CD1c-positive myeloid dendritic cell (primary cell): ENCODE results near the gene TARBP1.

ENCODE experiments used
- DNase-seq: peaks from one replicate; pipeline ENCODE4 v3.0.0-alpha.2; 2016; ENCODE audit errors: extremely low spot score

TARBP1 gene

DNA sequence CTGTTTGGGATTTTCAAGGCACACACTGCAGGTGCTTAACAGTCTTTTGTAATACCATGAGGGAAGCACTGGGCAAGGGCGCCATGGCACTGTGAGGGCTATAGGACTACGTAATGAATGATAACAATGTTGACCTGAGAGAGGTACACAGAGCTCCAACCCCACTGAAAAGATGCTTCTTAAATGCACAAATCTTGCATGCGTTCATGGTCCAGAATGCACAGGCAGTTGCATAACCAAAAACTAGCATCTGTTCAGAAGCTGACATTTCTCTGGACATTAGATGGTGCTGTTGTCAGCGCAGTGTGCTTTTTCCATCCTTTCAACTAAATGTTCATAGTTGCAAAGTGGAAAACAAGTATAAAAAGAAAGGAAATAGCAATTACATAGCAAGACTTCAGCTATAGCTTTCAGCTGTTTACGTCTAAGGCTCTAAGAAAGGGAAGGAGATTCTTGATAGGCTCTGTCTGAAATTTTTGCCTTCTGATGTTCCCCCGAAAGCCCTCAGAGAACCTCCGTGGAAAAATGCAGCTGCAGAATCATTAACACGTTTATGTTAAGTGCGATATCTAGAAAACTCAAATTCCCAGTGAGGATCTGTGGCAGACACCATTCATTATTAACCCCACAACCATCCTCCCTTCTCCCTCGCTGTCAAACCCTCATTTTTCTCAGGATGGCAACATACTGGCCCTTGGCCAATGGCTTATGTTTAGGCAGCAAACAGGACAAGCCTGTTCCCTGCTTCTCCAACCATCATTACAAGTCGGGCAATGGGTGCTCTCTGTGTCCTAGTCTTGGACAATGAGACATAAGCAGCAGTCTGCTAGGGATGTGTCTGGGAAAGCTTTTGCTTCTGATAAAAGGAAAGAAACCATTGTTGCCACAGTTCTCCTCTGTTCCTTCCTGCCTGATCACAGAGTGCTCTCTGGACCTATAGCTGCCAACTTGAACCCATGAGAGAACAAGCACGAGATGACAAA lies 8.2 kb upstream of the TARBP1 start:
- DNase-seq: peak; percentile 59

DNA sequence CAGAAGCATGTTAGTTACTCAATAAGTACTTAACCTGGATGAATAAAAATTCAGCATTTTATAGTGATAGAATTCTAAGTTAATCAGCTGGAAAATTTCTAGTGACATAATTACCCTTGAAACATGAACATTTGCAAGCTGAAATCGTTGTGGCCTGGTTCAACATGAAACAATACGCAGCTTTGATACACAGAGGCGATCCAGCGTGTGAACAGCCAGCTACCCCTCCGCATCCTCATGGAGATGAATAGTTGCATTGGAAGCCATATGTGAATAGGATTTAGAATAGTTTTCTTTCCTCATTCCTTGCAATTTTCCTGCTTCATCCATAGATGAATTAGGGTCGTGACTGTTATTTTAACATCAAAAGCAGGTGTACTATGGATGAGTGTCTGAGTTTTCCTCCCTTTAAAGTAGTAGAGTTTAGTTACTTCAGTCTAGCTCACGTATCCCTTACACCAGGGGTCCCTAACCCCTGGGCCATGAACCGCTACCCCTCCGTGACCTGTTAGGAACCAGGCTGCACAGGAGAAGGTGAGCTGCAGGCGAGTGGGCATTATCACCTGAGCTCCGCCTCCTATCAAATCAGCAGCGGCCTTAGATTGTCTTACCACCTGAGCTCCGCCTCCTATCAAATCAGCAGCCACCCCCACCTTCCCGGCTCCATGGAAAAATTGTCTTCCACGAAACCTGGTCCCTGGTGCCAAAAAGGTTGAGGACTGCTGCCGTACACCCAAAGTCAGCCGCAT lies 6.2 kb upstream of the TARBP1 start:
- no peak for DNase-seq

DNA sequence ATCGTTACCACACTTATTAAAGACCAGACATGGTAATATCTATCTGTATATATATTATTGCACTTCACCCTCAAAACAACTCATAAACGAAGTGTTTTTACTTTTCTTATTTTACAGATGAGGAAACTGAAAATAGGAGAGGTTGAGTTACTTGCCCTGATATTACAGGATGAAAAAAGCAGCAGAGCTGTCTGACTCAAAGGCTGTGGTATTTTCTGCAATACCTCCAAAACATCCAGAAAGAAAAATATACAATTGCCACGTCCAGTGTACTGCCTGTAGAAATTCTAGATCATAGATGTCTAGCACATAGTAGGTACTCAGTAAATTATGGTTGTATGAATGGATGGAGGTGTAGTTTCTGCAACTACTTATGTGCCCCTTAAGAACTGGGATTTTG lies 5.2 kb upstream of the TARBP1 start:
- DNase-seq: no peak

DNA sequence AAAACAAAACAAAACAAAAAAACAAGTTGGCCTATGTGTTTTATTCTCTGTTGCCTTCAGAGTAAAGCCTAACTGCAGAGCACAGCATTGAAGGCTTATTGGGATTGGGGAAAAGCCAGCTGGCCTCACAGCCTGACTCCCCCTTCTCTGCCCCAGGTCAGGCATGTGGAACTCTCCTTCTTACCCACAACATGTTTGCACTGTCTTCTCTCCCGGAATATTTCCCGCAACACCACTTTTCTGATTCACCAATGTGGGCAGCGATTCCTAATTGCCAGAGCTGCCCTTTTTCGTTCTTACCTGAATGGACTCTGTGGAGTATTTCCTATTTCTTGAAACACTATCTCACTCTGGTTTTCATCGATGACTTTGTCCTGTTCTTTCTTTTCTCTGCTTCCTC lies 2.8 kb upstream of the TARBP1 start:
- DNase-seq: no peak

DNA sequence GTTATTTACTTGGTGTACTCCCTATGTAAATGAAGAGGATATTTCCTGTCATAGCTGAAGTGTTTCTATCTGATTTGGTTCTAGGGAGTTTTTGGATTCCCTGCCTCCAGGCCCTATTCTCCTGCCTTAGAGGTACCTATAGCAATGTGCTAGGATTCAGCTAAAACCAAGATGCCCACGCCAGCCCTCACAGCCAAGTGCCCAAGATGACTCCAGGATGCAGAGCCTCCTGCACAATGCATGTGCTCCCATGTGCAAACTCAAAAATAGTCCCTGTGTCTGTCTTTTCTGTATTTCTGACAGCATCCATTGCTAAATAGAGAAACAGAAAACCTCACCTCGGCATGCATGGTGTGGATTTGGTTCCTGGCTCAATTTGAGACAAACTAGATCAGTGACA lies 887 bp upstream of the TARBP1 start:
- no peak for DNase-seq

DNA sequence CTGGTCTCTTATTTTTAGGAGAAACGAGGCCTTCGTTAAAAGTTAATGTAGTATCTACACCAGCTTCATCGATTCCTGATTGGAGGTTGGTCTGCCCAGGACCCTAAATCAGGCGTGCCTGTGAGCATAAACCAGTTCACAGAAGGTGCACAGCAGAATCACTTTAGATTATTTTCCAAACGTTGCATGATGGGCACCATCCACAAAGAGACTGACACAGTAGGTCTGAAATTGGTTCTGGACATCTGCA lies 256 bp upstream of the TARBP1 start:
- DNase-seq: no peak

DNA sequence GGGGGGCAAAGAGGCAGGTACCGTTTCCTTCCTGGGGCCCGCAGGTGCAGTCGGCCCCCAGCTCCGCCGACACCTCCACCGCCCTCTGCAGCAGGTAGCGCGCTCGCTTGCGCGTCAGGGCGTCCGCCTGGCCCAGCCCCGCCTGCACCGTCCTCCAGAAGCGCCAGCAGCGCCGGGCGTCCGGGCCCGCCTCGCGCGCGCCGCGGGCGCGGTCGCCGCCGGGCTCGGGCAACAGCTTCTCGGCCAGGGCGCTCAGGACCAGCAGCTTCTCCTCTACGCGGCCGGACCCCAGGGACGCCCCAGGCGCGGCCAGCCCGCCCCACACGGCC lies 863 bp downstream of the TARBP1 start:
- DNase-seq: no peak

DNA sequence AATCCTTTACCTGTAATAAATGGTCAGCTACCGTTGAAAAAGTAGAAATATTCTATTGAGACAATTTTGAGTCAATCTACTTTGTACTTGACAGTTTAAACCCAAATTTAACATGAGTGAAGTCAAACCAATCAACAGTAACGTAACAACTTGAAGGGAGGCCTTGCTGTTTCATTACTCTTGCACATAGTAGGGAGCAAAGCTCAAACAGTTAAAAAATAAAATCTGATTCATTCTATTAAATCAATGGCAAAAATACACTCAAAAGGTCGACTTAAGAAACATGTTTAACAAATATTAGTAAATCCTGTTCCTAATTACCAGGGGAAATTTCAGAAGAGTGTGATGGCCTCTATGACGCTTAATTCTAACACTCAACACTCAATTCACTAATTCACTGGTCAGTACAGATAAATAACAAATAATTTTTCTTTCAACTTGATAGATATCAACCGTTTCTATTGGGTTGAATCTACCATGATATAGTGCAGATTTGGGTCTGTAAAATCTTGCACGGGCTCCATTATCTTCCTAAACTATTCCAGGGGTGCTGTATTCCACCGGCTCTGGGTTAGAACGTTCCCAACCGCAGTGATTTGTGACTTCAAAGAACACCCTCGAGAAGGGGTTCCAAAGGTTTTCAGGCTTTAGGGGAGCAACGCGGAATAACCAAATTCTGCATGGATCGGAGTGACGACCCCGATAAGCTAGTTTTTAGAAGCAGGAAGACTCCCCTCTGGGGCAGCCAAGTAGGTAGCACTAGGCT lies 1.4 kb downstream of the TARBP1 start:
- DNase-seq: no peak

DNA sequence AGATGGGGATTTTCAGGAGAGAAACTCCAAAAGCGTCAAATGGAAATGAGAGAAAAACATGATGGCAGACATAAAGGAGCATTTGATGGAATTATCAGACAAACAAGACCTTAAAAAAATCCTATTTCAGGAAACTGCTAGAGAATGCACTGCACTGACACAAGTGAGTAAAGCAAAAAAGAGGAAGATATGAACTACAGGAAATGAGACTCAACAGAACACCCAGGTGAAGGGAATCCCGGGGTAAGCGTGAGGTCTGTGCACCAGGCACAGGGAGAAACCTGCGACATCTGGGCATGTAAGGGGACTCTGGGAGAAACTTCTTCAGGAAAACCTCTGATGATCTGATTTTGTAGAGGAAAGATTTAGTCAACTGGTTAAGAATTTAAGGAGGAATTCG lies 2.8 kb downstream of the TARBP1 start:
- peak; percentile 36 for DNase-seq

DNA sequence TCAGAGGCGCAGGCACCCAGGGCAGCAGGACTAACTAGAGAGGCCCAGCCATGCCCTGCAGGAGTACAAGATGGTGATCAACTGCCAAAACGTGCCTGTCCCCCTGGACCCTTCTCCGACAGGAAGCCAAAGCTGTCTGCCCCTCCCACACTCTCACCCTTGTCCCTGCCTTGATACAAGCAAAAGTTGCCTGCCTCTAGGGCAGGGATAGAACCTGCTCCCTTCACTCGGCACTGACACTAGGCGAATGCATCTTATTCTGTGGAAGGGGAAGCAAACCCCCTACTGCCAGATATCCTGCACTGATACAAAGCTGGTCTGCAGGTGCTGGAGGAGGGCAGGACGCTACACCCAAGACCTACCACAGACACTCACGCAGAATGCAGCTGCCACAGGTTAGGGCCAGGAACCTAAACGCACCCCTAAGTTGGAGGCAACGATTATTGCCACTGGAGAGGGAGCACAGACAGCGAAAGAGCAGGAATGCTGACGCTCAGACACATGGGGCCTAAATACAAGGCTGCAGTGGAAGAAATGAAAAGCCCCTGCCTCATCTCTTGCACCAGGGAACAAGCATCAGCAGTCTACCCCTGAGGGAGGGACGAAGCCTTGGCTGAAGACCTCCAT lies 3.7 kb downstream of the TARBP1 start:
- no peak for DNase-seq

DNA sequence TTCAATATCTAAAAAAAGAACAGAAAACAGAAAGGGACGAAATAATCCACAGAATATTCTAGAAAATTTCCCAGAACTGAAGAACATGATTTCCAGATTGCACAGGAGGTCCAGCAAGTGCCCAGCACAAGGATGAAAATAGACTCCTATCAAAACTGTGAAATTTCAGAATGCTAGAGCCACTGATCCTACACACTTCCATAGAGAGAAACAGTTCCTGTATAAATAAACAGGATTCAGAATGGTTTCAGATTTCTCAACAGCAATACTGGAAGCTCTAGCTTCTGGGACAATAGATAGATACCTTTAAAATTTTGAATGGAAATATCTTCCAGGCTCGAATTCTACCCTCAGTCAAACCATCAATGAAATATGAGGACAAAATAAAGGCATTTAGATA lies 4.6 kb downstream of the TARBP1 start:
- DNase-seq: no peak

DNA sequence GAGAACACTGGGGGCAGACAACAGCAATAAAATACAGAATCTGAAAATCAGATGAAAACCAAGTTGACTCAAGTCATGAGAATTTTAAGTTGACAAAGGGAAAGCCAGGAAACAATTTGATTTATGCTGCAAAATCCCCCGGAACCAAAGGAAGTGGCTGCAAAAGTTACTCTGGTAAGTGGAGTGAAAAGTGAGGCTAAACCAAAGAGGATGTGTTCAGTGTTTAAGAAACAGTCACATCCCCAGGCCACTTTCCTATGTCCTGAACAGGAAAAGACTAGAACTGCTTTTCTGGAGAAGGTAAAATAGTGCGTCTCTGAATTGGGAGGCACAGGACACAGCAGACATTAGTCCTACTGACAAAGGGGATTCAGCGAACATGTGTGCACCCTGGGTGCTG lies 5.9 kb downstream of the TARBP1 start:
- no peak for DNase-seq

DNA sequence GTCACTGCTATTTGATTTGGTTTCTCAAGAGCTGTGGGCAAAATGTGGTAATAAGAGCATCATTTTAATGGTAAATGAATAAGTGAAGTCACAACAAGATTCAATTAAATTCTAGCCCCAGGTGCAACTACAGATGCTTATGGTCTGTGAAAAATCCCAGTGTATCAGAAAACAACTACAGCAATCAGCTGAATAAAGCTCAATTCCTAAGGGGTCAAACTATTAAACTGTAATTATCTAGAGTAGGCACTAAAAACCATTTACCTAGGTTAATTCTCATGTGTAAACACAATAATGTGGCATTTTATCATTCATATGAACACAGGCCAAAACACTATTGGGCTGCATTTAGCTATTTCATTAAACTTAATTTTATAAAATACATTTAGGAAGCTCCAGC lies 9.6 kb downstream of the TARBP1 start:
- no peak for DNase-seq

DNA sequence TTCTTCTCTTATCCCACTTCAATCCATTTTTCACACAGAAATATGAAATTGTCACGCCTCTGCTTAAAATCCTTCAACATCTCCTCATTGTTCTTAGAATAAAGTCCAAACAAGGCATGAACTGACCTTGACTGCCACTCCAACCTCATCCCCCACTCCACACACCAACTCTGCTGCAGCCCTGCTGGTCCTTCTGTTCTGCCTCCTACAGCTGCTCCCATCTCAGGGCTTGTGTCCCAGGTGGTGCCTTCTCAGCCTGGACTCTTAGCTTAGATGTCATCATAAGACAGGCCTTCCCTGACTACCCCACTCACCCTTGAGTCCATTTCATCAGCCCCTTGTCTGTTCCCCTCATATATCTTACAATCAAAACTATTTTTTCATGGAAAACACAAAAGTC lies 10.4 kb downstream of the TARBP1 start:
- no peak for DNase-seq

DNA sequence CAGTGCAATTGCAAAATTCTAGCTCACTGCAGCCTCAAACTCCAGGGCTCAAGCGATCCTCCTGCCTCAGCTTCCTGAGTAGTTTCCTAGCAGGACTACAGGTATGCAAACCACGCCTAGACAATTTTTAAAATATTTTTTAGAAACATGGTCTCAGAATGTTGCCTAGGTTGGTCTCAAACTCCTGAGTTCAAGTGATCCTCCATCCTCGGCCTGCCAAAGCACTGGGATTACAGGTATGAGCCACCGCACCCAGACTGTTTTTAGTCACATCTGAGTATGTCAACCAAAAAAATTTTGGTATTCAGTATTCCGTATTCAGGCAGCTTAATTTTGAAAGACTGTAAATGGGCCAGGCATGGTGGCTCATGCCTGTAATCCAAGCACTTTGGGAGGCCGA lies 11.2 kb downstream of the TARBP1 start:
- no peak for DNase-seq

DNA sequence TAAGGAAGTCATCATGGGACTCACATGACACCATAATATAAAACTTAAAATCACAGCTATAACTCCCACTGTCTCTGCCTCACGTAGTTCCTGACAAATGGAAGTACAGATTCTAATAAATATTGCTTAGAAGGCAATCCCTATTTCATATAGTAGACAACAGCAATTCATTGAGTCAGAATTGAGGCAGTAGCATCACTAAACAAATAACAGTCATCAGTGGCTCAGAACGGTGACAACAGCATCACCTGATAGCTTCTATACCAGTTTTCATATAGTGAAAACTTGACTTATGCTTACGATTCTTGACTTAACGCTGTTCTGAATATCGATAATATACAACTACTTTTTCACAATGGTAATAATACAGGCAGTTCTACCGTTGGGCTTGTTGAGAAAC lies 12.0 kb downstream of the TARBP1 start:
- DNase-seq: no peak

DNA sequence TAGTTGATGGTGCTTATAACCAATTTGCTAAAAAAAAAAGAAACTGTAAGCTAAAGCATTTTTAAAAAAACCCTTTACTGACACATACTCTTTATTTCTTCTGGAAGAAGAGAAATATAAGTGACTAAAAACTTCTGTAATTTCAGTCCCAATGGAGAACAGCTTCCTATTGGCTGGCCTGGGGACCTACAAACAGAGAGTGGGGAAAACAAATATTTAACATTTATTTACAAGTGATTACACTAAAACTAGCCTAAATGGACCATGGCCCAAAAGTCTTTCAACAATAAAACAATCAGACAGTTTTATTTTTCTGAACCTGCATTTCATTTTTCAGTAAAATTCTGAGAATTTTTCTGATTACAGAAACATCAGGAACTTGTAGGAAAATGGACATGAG lies 15.2 kb downstream of the TARBP1 start:
- DNase-seq: no peak

DNA sequence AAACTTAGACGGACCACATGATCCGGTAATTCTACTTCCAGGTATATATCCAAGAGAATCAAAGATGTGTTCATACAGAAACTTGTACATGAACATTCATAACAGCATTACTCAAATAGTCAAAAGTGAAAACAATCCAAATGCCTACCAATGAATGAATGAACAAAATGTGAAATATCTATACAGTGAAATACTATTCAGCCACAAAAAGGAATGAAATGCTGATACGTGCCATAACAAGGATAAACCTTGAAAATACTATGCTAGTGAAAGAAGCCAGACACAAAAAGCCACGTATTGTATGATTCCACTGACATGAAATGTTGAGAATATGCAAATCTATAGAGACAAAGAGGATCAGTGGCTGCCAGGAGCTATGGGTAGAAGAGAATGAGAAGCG lies 18.3 kb downstream of the TARBP1 start:
- no peak for DNase-seq

DNA sequence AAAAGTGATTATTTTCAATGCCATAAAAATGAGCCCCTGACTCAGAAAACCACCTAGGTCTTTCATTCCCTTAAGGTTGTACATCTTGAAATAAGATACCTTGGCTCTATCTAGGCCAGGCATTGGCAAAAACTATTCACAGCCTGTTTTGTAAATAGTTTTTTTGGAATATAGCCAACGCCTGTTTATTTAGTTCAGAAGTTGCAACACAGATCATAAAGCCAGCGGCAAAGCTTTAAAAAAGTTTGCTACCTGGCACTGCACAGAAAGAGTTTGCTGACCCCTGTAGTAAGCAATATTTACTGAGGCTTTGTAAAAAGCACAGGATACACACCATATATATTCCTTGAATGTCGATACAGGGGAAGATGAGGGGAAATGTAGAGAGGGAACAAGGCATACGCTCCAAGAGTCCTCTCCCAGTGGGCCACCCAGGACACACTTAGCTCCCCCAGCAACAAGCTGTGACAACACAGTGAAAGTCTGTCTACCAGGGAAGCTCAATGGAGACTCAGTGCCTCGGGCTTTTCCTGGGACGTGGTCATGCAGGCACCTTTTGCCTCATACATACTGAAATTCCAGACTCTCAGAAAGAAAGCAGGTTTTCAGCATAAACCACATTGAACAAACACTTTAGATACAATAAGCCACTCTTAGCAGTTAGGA lies 20.5 kb downstream of the TARBP1 start:
- no peak for DNase-seq

DNA sequence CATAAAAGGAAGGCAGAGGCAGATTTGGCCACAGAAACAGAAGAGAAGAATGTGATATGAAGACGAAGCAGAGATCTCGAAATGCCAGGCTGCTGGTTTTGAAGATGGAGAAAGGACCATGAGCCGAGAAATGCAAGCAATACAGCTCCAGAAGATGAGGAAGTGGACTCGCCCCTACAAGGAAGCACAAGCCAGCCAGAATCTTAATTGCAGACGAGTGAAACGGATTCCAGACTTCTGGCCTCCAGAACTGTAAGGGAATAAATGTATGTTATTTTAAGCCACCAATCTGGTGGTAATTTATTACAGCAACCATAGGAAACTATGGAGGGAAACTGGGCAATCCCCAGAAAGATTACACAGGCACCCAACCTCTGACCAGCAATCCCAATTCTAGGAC lies 24.1 kb downstream of the TARBP1 start:
- no peak for DNase-seq

DNA sequence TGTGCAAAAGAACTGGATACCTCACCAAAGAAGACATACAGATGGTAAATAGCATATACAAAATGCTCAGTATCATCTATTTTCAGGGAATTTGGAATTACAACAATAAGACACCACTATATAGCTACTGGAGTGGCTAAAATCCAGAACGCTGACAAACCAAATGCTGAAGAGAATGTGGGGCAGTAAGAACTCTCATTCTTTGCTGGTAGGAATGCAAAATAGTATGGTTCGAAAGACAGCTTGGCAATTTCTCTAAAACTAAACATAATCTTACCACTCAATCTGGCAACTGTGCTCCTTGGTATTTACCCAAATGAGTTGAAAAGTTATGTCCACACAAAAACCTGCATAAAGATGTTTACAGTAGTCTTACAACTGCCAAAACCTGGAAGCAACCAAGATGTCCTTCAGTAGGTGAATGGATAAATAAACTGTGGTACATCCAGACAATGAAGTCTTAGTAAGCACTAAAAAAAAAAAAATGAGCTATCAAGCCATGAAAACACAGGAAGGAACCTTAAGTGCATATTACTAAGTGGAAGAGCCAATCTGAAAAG lies 26.5 kb downstream of the TARBP1 start:
- DNase-seq: no peak

DNA sequence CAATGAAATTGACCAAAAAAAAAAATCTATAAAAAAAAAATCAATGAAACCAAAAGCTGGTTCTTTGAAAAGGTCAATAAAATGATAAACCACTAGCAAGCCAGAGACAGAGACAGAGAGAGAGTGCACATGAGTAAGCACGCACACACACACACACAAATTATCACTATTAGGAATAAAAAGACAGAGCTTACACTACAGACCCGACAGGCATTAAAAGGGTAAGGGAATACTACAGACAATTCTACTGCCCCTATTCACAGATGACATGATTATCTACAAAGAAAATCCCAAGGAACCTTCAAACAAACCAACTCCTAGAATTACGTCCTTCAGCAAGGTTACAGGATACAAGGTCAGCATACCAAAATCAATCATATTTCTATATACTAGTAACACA lies 38.6 kb downstream of the TARBP1 start:
- no peak for DNase-seq
